H9 (cell line): ENCODE measurements around the gene PTPRN2. TPM values are rescaled to one million over a fixed set of nuclear protein-coding genes. Genes with fewer than 3 reads are reported as not detected.
"Not testable (repeated sequence)": the region's sequence is repeated elsewhere in the genome, so short reads cannot be mapped to it uniquely, and the experiment has no call there.

Source experiments
- DNase-seq: peaks from one replicate; pipeline ENCODE4 v3.0.0-alpha.2; 2017
- H2AFZ ChIP-seq: one replicate; pipeline ENCODE4 v1.6.1; 2013; ENCODE audit warnings: mild to moderate bottlenecking, low read length, control low read depth, moderate library complexity
- H2AK5ac ChIP-seq: 2 replicates; pipeline ENCODE4 v1.6.1; 2013; ENCODE audit warnings: low read length, control low read depth, mixed read lengths; ENCODE audit not compliant: insufficient read length
- H2BK120ac ChIP-seq: one replicate; pipeline ENCODE4 v1.6.1; 2013; ENCODE audit warnings: low read depth, mild to moderate bottlenecking, low read length, control low read depth, inconsistent platforms; ENCODE audit not compliant: poor library complexity, severe bottlenecking
- H2BK12ac ChIP-seq: 2 replicates; pipeline ENCODE4 v1.6.1; 2013; ENCODE audit warnings: low read length, control low read depth, mixed read lengths, low read depth; ENCODE audit not compliant: insufficient read length
- H2BK15ac ChIP-seq: 2 replicates; pipeline ENCODE4 v1.6.1; 2013; ENCODE audit warnings: low read depth, low read length, control low read depth
- H2BK20ac ChIP-seq: one replicate; pipeline ENCODE4 v1.6.1; 2013; ENCODE audit warnings: low read depth, mild to moderate bottlenecking, low read length, control low read depth, inconsistent platforms; ENCODE audit not compliant: poor library complexity, severe bottlenecking
- H2BK5ac ChIP-seq: 2 replicates; pipeline ENCODE4 v1.6.1; 2013; ENCODE audit warnings: low read length, control low read depth, mixed read lengths; ENCODE audit not compliant: insufficient read length
- H3K14ac ChIP-seq: 2 replicates; pipeline ENCODE4 v1.6.1; 2013; ENCODE audit warnings: low read length, control low read depth; ENCODE audit not compliant: insufficient read depth
- H3K18ac ChIP-seq: 2 replicates; pipeline ENCODE4 v1.6.1; 2013; ENCODE audit warnings: low read depth, mild to moderate bottlenecking, mixed read lengths, low read length, control low read depth; ENCODE audit not compliant: insufficient read length
- H3K23ac ChIP-seq: 2 replicates; pipeline ENCODE4 v1.6.1; 2013; ENCODE audit warnings: low read length, control low read depth, mixed read lengths, low read depth; ENCODE audit not compliant: insufficient read length
- H3K23me2 ChIP-seq: 2 replicates; pipeline ENCODE4 v1.6.1; 2013; ENCODE audit warnings: low read depth, mild to moderate bottlenecking, mixed read lengths, low read length, control low read depth; ENCODE audit not compliant: insufficient read length, poor library complexity, severe bottlenecking
- H3K27ac ChIP-seq: 2 replicates; pipeline ENCODE4 v1.5.1; 2013; ENCODE audit warnings: low read length, control low read depth, mixed read lengths, low read depth; ENCODE audit not compliant: insufficient read length
- H3K27me3 ChIP-seq: 2 replicates; pipeline ENCODE4 v1.6.1; 2013; ENCODE audit warnings: low read length, control low read depth, inconsistent platforms; ENCODE audit not compliant: insufficient read depth
- H3K4ac ChIP-seq: 2 replicates; pipeline ENCODE4 v1.6.1; 2013; ENCODE audit warnings: low read depth, mild to moderate bottlenecking, control low read depth, inconsistent platforms, low read length, moderate library complexity
- H3K4me1 ChIP-seq: 2 replicates; pipeline ENCODE4 v1.6.1; 2013; ENCODE audit warnings: low read length, control low read depth, inconsistent platforms; ENCODE audit not compliant: insufficient read depth
- H3K4me2 ChIP-seq: 2 replicates; pipeline ENCODE4 v1.6.1; 2013; ENCODE audit warnings: low read length, control low read depth, mixed read lengths; ENCODE audit not compliant: insufficient read length, insufficient read depth
- H3K56ac ChIP-seq: 2 replicates; pipeline ENCODE4 v1.6.1; 2013; ENCODE audit warnings: low read depth, mild to moderate bottlenecking, mixed read lengths, low read length, control low read depth; ENCODE audit not compliant: insufficient read length
- H3K79me1 ChIP-seq: 2 replicates; pipeline ENCODE4 v1.6.1; 2013; ENCODE audit warnings: low read depth, mild to moderate bottlenecking, moderate library complexity, low read length, control low read depth, inconsistent platforms; ENCODE audit not compliant: insufficient read depth, poor library complexity, severe bottlenecking
- H3K79me2 ChIP-seq: 2 replicates; pipeline ENCODE4 v1.6.1; 2013; ENCODE audit warnings: low read length, control low read depth, inconsistent platforms; ENCODE audit not compliant: insufficient read depth
- H3K9ac ChIP-seq: 2 replicates; pipeline ENCODE4 v1.6.1; 2013; ENCODE audit warnings: low read length, control low read depth, mixed read lengths; ENCODE audit not compliant: insufficient read length; ENCODE audit errors: extremely low read depth
- H3K9me3 ChIP-seq: one replicate; pipeline ENCODE4 v1.6.1; 2013; ENCODE audit warnings: low read depth, low read length, inconsistent platforms; ENCODE audit not compliant: control insufficient read depth
- H3T11ph ChIP-seq: one replicate; pipeline ENCODE4 v1.6.1; 2013; ENCODE audit warnings: mild to moderate bottlenecking, low read length, control low read depth, inconsistent platforms
- H4K20me1 ChIP-seq: one replicate; pipeline ENCODE4 v1.6.1; 2013; ENCODE audit not compliant: control insufficient read depth, insufficient read length, insufficient read depth
- H4K5ac ChIP-seq: 2 replicates; pipeline ENCODE4 v1.6.1; 2013; ENCODE audit warnings: low read depth, mild to moderate bottlenecking, mixed read lengths, low read length, control low read depth; ENCODE audit not compliant: insufficient read length
- H4K8ac ChIP-seq: replicated peaks from 2 replicates; pipeline ENCODE4 v1.6.1; 2013; ENCODE audit warnings: low read length, control low read depth, mixed read lengths, low read depth; ENCODE audit not compliant: insufficient read length
- H4K91ac ChIP-seq: 2 replicates; pipeline ENCODE4 v1.6.1; 2013; ENCODE audit warnings: low read depth, mild to moderate bottlenecking, moderate library complexity, mixed read lengths, low read length, control low read depth; ENCODE audit not compliant: insufficient read length
- H3K27ac Mint-ChIP-seq, 3 experiments: 2 replicates in 2 of 3; 3 replicates in 1 of 3; pipeline ENCODE4 v1.8.0; 2020 to 2021; ENCODE audit warnings: mixed read lengths in 3 of 3, mild to moderate bottlenecking in 1 of 3, moderate library complexity in 1 of 3
- H3K27me3 Mint-ChIP-seq: 2 replicates; pipeline ENCODE4 v1.8.0; 2021; ENCODE audit warnings: low read depth, mild to moderate bottlenecking, moderate library complexity, mixed read lengths
- H3K36me3 Mint-ChIP-seq, 3 experiments: 2 replicates in 2 of 3; 3 replicates in 1 of 3; pipeline ENCODE4 v1.8.0; 2020 to 2021; ENCODE audit warnings: low read depth in 3 of 3, mixed read lengths in 3 of 3; ENCODE audit not compliant: insufficient read depth in 1 of 3
- H3K4me1 Mint-ChIP-seq, 2 experiments: 2 replicates each; pipeline ENCODE4 v1.8.0; 2020; ENCODE audit warnings: mixed read lengths in 2 of 2
- H3K4me3 Mint-ChIP-seq, 2 experiments: 2 replicates in 1 of 2; 3 replicates in 1 of 2; pipeline ENCODE4 v1.8.0; 2020 to 2021; ENCODE audit warnings: mild to moderate bottlenecking in 2 of 2, mixed read lengths in 2 of 2, moderate library complexity in 1 of 2
- H3K9me3 Mint-ChIP-seq, 2 experiments: 2 replicates in 1 of 2; 3 replicates in 1 of 2; pipeline ENCODE4 v1.8.0; 2020; ENCODE audit warnings: mild to moderate bottlenecking in 2 of 2, mixed read lengths in 2 of 2, moderate library complexity in 1 of 2
- CTCF ChIP-seq: fragments of 200-600 bp; sonication (generic); conservative IDR thresholded peaks from 3 replicates; pipeline ENCODE4 v1.8.0; 2021; ENCODE audit warnings: antibody characterized with exemption, mild to moderate bottlenecking
- WGBS: extraction: QIAGEN DNeasy Blood & Tissue Kit; methylation state at CpG from one replicate; pipeline ENCODE4 v1.1.7; 2013; ENCODE audit warnings: missing lambda C conversion rate, low lambda C conversion rate, mixed read lengths; ENCODE audit not compliant: insufficient read length; ENCODE audit errors: extremely low coverage; 5-methylcytosine and 5-hydroxymethylcytosine counted together
- total RNA-seq: library from RNA; stranded (reverse); gene quantifications from 2 replicates; pipeline ENCODE4 v1.2.1, GENCODE V29; 2021

The PTPRN2 gene
- total RNA-seq, 1 experiment from 2014 or later = 5.2 TPM

GRCh38 chr7:158274404-158274811 lies 313.2 kb downstream of the PTPRN2 start:
- H3K79me1 ChIP-seq = no peaks in the 10 kb centered on the region
- no peaks in the 10 kb centered on the region for H3K23me2 ChIP-seq
- no peak overlapping the region for H3K27ac ChIP-seq
- H4K20me1 ChIP-seq = no peaks in the 10 kb centered on the region
- H3K4ac ChIP-seq = no peak overlapping the region
- H3K4me1 ChIP-seq = no peaks in the 10 kb centered on the region; the same call in 1 of the 2 replicates
- H3K4me3 Mint-ChIP-seq = no peak overlapping the region
- no peaks in the 10 kb centered on the region for H3K79me2 ChIP-seq
- no peak overlapping the region for H4K5ac ChIP-seq
- H3K9ac ChIP-seq = no peak overlapping the region
- H2AFZ ChIP-seq = no peak overlapping the region
- H3T11ph ChIP-seq = no peak overlapping the region
- peaks cover 23 to 26% of the 10 kb centered on the region in 2 experiments for H3K4me1 Mint-ChIP-seq
- TF ChIP-seq CTCF = no peak
- no peaks in the 10 kb centered on the region for H3K9me3 ChIP-seq
- H3K4me2 ChIP-seq = no peak overlapping the region
- peak; percentile 24 for DNase-seq
- peak overlapping the region in 2 of 3 experiments; percentile 27 to 53; a peak in 2 of 7 replicates for H3K27ac Mint-ChIP-seq
- peaks cover 5 to 16% (median 6%) of the 10 kb centered on the region in 3 experiments; a peak in 6 of 7 replicates for H3K36me3 Mint-ChIP-seq
- H3K14ac ChIP-seq = 0 out of 2 replicates have a peak overlapping the region, but pooled peaks have one; percentile 68
- H3K9me3 Mint-ChIP-seq = peaks cover 19 to 22% of the 10 kb centered on the region in 2 experiments
- WGBS = no CpG with 5 or more reads among the region's 21 CpGs
- no peak overlapping the region for H2BK120ac ChIP-seq
- no peak overlapping the region for H2BK15ac ChIP-seq
- H3K23ac ChIP-seq = no peak overlapping the region
- H3K18ac ChIP-seq = no peak overlapping the region
- H2BK12ac ChIP-seq = no peak overlapping the region
- no peak overlapping the region for H2BK20ac ChIP-seq
- no peak overlapping the region for H4K91ac ChIP-seq
- H2BK5ac ChIP-seq = no peak overlapping the region
- no peaks in the 10 kb centered on the region for H3K27me3 ChIP-seq
- H2AK5ac ChIP-seq = no peak overlapping the region
- no peak overlapping the region for H3K56ac ChIP-seq
- H4K8ac ChIP-seq = no peak overlapping the region
- 0 out of 2 replicates have a peak, but pooled peaks cover 3% of the 10 kb centered on the region for H3K27me3 Mint-ChIP-seq

GRCh38 chr7:158273756-158274342 lies 313.8 kb downstream of the PTPRN2 start:
- not testable (repeated sequence) for H3K27ac ChIP-seq, H4K5ac ChIP-seq, H2BK20ac ChIP-seq, H3K23ac ChIP-seq, H3K4me2 ChIP-seq, H4K8ac ChIP-seq, H3K9ac ChIP-seq, H3K9me3 ChIP-seq, H2BK120ac ChIP-seq, H3K18ac ChIP-seq, H2AK5ac ChIP-seq, H2BK5ac ChIP-seq, H3K79me1 ChIP-seq, H4K91ac ChIP-seq, H3K79me2 ChIP-seq, H2BK15ac ChIP-seq, H3K23me2 ChIP-seq, H3K4me3 Mint-ChIP-seq, H3K27me3 Mint-ChIP-seq, H3T11ph ChIP-seq, H2BK12ac ChIP-seq, H3K4me1 ChIP-seq, H2AFZ ChIP-seq, H3K14ac ChIP-seq, H3K4ac ChIP-seq, H3K27me3 ChIP-seq, H3K56ac ChIP-seq, H4K20me1 ChIP-seq
- peak; percentile 26 for DNase-seq
- Mint-ChIP-seq H3K27ac (0 out of 7 replicates have a peak overlapping the region, but pooled peaks of 1 of the 3 experiments have one; percentile 27), H3K36me3 (peaks cover 5 to 16% (median 6%) of the 10 kb centered on the region in 3 experiments; a peak in 6 of 7 replicates), H3K9me3 (peaks cover 19 to 22% of the 10 kb centered on the region in 2 experiments), H3K4me1 (peaks cover 21 to 23% of the 10 kb centered on the region in 2 experiments)
- WGBS = no CpG with 5 or more reads among the region's 38 CpGs
